GM19238 (cell line): ENCODE data around the gene PMM1.

Experiments
- DNase-seq: peaks from one replicate; pipeline ENCODE4 v3.0.0; 2011; ENCODE audit warnings: low spot score; ENCODE audit not compliant: insufficient read length

PMM1 gene

DNA sequence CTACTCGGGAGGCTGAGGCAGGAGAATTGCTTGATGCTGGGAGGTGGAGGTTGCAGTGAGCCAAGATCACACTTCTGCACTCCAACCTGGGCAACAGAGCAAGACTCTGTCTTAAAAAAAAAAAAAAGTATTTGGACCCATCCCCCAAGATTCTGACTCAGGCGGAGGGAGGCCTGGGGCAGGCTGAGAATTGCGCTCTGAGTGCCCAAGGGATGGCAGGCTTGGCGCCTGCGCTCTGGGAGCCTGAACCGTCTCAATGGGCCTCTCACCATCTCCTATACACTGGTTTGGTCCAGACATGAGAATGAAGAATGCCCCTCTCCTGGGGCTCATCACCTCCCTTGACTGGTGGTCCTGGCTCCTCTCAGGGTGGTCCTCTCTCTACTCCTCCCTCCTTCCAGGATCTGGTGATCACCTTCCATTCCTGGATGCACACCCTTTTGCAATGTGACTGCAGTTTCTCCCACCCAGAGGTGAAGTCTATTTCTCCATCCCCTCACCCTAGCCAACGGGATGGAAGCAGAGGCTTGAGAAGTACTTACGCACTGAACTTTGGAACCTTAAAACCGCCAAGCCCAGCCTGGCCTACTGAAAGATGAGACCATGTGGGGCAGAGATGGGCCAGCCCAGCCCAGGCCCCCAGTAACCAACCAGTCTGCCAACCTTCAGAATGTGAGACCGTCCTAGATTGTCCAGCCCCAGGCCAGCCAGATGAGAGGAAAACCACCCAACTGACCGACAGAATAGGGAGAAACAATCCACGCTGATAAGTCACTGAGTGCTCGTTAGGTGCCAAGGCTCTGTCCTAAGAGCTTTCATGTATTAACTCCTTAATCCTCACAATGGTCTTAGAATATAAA, 50.3 kb downstream of the PMM1 start:
- no peak for DNase-seq

DNA sequence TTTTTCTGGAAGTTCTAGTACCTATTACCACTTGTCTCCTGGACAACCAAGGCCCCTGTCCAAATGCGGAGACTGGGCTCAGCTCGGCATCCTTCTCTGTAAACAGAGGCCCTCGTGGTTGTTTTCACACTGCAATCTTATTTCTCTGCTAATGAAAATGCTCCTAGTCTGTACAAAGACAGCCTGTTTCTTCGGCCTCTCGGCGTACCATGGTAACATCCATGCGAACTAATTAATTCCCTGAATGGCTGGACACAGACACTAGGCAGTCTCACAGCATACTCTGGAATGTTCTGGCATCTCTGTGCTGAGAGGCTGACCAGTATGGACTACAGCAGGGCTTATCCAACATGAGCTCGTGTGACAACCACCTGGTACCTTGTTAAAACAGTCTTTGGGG, 51.1 kb downstream of the PMM1 start:
- no peak for DNase-seq

DNA sequence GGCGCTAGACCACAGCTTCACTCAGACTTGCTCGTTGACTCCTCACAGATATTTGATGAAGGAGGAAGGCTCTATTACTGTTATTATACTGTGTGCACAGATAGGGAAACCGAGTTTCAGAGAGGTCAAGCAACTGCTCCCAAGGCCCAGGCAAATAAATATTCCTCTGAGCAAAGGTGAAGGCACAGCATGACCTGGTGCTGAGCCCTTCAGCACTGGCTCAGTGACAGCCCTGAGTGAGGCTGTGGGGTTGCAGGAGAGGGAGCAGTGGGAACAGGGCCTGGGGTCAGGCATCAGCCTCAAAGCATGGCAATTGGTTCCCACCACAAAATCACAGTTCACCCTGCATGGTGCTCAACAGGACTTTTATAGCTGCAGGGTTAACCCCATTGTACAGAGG, 52.4 kb downstream of the PMM1 start:
- no peak for DNase-seq

DNA sequence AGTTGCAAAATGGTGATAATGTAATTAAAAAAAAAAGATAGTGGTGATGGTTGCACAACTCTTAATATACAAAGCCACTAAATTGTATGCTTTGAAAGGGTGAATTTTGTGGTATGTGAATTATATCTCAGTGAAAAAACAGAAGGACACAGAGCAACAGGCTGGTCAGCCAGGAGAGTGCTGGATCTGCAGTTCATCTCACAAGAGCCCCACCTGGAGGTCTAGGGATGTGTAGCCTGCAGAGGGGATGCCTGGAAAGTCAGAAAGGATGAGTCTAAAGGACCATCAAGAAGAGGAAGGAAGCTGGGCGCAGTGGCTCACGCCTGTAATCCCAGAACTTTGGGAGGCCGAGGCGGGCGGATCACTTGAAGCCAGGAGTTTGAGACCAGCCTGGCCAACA, 54.4 kb downstream of the PMM1 start:
- DNase-seq: no peak

DNA sequence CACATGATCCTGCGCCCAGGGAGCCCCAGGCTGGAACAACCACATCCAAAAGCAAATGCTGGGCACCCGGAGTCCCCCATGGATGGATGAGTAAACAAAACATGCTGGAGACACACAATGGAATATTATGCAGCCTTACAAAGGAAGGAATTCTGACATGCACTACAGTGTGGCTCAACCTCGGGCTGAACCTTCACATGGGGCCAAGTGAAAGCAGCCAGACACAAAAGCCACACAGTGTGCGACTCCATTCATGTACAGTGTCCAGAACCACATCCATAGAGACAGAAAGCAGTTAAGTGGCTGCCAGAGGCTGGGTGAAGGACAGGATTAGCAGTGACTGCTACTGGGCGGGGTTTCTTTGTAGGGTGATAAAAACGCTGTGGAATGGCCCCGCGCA, 55.4 kb downstream of the PMM1 start:
- DNase-seq: no peak

DNA sequence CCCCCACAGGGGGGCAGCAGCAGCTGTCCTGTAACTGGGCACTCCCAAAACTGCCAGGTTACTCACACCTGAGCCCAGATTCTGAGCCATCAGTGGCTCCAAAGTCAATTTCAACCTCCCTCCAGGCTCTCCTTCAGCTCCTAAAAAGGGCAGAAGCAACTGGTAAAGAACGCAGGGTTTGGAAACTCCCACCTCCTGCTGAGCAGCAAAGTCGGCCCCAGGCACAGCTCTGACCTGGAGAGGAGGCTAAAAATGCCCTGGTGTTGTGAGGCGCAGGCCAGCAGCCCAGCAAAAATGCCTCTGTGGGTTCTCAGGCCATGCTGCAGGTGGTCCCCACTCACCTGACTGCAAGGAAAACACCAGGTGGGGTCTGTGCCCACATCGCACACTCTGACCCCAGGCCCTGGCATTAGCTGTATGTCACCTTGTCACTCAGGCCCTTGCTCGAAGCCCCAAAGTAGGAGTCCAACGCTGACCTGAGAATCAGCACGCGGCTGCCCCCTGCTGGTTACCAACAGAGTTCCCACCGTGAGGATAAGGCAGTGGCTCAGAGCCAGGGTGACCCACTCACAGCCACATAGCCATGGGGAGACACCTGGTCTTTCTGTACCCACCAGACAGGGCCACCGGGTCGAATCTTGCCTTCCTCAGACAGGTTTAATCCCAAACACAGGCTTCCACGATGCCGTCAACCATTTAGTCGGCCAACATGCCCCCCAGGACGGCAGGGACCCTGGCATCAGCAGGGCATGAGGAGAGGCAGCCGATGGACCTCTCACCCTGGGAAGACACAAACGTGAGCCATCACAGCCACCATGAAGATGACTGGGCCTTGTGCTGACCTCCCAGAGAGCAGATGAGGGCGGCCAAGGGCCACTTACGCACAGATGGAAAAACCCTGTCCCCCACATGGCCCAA, 56.5 kb downstream of the PMM1 start:
- DNase-seq: peak; percentile 64

DNA sequence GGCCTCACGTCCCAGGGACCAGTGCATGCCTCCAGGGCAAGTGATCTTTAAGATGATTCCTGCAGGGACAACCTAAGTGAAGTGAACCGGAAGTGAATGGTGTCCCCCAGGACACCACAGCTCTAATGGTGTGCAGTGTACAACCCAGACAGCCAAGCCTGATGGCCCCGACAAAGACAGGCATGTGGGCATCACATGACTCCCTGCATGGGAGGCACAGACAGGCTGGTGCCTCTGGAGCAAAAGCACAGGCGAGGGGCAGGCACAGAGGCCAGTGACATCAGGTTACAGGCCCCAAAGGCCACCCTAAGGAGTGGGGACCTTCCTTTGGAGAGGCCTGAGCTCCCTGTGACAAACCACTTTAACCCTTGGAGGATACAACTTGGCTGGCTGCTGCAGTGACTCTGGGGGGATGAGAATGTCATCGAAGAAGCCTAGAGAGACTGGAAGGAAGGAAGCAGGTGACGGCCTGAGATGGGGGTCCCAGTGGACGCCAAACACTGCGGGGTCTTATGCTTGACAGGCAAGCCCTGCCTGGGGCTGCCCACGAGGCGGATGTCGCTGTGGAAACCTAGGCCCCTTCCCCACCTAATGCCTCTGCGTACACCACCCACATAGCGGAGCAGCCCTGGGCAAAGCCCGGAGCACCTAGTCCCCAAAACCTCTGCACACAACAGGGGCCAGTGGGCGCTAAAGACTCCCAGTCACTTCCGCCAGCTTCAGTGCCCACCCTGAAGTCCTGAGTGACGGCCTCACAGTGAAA, 57.7 kb downstream of the PMM1 start:
- no peak for DNase-seq

DNA sequence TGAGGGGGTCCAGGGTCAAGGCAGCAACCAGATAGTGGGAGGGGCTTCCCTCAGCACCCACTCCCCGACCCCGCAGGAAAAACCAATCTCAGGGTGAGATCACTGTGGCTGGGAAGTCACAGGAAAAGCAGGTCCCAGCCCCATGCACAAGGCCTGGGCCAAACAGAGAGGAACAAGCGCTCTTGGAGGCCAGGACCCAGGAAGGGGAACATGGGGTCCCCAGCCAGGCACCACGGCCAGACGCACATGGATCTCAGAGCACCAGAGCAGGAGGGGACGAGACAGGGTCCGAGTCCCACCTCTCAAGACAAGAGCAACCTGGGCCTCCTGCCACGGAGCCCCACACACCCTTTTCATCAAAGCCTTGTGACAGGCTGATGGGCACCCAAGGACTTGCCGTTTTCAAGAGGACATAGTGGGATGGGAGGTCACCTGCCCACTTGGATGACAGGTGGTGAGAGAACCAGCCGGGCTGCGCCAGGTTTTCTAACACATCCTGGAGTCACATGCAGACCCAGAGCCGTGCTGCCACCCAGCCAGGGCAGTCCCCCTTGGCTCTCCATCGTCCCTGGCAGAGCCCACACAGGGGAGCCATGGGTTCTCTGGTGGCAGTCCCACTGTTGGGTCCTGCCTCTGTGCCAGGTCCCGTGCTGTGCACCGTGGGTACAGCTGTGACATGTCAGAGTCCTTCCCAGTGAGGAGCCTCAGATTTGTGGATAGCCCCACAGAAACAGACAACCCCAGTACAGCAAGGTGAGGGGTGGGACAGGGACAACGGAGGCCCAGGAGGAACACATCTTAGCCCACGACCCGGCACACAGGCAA, 58.5 kb downstream of the PMM1 start:
- DNase-seq: no peak

DNA sequence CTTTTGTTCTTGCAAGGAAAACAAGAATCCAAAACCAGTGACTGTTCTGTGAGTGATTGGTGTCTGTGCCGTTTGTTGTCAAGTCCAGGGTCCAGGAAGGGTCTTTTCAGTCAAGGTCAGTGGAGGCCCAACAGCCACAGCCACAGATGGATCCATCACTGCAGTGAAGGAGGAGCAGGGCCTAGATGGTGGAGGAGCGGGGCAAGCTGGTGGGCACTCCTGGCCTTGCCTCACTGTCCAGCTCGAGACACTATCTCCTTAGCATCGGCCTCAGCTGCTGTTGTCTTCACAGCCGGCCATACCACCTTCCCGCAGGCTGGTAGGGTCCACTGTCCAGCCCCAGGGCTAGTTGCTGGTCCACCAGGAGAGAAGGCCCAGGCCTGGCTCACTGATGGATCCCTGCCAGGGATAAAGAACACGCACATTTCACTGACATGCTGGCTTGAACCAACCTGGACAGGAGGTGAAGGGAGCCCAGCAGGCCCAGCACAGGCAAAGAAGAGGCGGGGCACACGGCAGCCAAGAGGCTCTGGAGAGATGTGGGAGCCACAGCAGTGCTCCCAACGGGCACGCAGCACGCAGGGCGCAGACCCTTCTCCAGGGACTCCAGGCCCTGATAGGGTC, 60.6 kb downstream of the PMM1 start:
- DNase-seq: no peak

DNA sequence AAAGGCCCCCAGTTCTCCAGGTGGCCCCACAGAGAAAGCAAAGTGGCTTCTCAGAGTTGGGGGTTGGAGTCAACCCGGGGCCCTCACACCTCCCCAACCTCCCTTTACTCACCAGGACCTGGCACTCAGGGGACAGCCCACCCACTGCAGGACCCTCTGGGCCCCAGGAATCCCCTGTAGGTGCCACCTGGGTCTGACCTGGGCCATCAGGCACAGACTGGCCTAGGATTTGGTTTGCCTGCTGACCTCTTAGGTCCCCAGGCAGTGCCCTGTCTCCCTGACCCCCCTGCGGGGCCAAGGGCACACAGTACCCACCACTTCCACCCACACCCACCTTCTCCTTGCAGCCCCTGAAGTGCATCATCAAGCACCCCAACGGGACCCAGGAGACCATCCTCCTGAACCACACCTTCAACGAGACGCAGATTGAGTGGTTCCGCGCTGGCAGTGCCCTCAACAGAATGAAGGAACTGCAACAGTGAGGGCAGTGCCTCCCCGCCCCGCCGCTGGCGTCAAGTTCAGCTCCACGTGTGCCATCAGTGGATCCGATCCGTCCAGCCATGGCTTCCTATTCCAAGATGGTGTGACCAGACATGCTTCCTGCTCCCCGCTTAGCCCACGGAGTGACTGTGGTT, 61.4 kb downstream of the PMM1 start:
- no peak for DNase-seq
